WI38 (cell line): Measurements from ENCODE around the gene INPP5A.
A peak's percentile ranks its signal among the peaks of the same experiment; 100 is the strongest.

ENCODE experiments used
- H3K4me3 ChIP-seq: 2 replicates; pipeline ENCODE4 v1.5.1; 2011; ENCODE audit warnings: low read depth, mild to moderate bottlenecking, control low read depth, low read length
- CTCF ChIP-seq: IDR thresholded peaks from 2 replicates; pipeline ENCODE4 v1.5.1; 2012; ENCODE audit warnings: low read depth, mild to moderate bottlenecking, control low read depth, low read length

Gene INPP5A

GRCh38 chr10:132538031-132538789 lies 623 bp downstream of the INPP5A start:
- peak overlapping the region; percentile 83 for H3K4me3 ChIP-seq
- TF ChIP-seq CTCF, result no peak

GRCh38 chr10:132538790-132539421 lies 1.3 kb downstream of the INPP5A start:
- peak overlapping the region; percentile 83 for H3K4me3 ChIP-seq
- TF ChIP-seq CTCF, result no peak

- H3K4me3 ChIP-seq, result peak overlapping the region; percentile 83
- TF ChIP-seq CTCF, result no peak
Measured at GRCh38 chr10:132539431-132539839, 1.8 kb downstream of the INPP5A start.

- no peak for TF ChIP-seq CTCF
- peak overlapping the region; percentile 18 for H3K4me3 ChIP-seq
Measured at GRCh38 chr10:132539894-132540293, 2.3 kb downstream of the INPP5A start.

- peak; percentile 33; the same call in 1 of the 2 replicates for TF ChIP-seq CTCF
- peak overlapping the region; percentile 18 for H3K4me3 ChIP-seq
Measured at GRCh38 chr10:132540456-132540855, 2.9 kb downstream of the INPP5A start.

GRCh38 chr10:132541129-132541528 lies 3.5 kb downstream of the INPP5A start:
- TF ChIP-seq CTCF, result no peak
- no peak overlapping the region for H3K4me3 ChIP-seq

GRCh38 chr10:132541601-132542011 lies 4.0 kb downstream of the INPP5A start:
- TF ChIP-seq CTCF, result no peak
- no peak overlapping the region for H3K4me3 ChIP-seq
